EL (cell line): ENCODE data around the gene TAS1R3.
A peak's percentile ranks its signal among the peaks of the same experiment; 100 is the strongest.

Source experiments
- DNase-seq: peaks from one replicate; pipeline ENCODE4 v3.0.0-alpha.2; 2016

The TAS1R3 gene

GRCh38 chr1:1340791-1341548 lies 9.9 kb downstream of the TAS1R3 start:
- DNase-seq, result no peak

GRCh38 chr1:1341549-1342021 lies 10.5 kb downstream of the TAS1R3 start:
- no peak for DNase-seq

GRCh38 chr1:1342061-1342562 lies 11.0 kb downstream of the TAS1R3 start:
- no peak for DNase-seq

DNA sequence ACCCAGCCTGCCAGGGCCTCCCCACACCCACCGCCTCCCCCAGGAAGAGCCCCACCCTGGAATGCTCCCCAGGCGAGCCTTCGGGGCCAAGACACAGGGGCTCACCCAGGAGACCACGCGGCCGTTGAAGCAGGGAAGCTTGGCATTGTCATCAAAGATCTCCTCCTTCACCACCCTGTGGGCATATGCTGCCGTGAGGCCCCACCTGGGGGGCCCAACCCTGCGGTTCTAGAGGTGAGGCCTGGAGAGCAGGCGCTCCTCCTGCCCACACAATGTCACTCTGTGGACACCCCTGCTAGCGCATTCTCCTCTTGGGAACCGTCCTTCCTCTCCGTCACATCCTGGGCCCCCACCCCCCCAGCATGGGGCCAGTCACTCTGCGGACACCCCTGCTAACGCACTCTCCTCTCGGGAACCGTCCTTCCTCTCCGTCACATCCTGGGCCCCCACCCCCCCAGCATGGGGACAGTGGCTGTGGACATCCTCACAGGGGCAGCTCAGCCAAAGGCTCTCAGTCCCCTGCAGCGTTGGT lies 11.6 kb downstream of the TAS1R3 start:
- DNase-seq, result no peak

DNA sequence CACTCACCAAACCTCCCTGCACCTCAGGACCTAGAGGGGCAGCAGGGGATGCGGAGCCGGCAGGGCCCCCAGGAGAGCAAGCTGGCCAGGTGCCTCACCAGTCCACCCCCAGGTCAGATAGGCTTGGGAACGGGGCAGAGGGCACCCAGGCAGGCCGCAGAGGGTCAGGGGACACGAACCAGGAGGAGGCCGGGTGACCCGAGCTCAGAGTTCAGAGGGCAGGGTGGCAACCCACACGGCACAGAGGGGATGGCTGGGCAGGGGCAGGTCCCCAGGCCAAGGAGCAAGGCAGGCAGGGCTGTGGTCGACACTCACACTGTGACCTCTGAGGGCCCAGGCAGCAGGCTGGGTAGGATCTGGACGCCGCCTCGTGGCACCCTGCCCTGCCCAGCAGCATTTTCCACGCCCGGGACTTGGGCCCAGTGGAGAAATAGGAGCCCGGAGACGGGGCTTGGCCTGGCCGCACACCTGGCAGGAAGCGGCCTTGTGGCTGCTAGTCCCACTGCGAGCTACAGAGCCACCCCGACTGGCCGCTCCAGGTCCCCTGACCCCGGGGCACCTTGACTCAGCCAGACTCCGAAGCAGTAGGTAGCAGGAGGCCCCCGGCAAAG lies 12.8 kb downstream of the TAS1R3 start:
- no peak for DNase-seq

DNA sequence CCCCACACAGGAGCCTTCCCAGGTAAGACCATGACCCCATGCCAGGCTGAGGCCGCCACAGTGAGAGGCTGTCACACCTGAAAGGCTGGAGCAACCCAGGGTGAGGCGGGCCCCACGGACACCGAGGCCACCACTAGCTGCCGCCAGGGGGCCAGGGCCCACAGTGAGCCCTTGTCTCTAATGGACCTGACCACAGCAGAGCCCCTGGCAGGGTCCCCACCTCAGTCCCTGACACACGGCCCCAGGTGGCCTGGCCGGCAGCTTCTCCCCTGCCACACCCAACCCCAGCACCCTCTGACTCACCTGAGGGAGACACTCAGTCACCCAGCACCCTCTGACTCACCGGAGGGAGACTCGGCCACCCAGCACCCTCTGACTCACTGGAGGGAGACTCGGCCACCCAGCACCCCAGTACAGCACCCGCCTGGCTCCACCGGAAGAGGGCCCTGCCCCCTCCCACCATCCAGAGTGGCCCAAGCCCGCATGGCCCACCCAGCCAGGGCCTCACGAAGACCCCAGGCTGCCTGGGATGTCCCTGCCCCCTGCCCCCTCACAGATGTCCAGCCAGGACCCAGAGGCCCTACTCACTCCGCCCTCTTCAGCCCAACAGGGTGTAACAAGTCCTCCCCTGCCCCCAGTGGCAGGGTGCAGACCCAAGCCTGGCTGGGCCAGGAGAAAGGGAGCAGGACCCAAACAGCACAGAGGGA lies 13.7 kb downstream of the TAS1R3 start:
- DNase-seq, result peak; percentile 93

- no peak for DNase-seq
These were observed 14.3 kb downstream of the TAS1R3 start for GRCh38 chr1:1345384-1345783.

- no peak for DNase-seq
These were observed 14.9 kb downstream of the TAS1R3 start for GRCh38 chr1:1345860-1346500.

DNA sequence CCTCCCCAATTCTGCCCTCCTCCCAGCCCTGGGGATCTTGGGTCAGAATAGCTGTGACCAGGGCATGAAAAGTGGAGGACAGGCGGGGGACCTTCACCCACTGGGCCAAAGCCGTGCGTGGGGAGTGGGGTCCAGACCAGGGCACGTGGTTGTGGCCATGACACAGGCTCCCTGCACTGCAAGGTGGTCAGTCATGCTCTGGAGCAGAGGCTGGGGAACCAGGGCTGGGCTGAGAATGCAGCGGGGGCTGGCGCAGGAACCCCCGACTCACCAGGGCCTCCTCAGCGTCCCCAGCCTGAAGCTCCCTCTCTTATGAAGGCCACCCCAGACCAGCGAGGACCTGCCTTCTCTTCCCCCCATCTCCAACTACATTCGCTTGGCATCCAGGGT lies 15.4 kb downstream of the TAS1R3 start:
- no peak for DNase-seq

DNA sequence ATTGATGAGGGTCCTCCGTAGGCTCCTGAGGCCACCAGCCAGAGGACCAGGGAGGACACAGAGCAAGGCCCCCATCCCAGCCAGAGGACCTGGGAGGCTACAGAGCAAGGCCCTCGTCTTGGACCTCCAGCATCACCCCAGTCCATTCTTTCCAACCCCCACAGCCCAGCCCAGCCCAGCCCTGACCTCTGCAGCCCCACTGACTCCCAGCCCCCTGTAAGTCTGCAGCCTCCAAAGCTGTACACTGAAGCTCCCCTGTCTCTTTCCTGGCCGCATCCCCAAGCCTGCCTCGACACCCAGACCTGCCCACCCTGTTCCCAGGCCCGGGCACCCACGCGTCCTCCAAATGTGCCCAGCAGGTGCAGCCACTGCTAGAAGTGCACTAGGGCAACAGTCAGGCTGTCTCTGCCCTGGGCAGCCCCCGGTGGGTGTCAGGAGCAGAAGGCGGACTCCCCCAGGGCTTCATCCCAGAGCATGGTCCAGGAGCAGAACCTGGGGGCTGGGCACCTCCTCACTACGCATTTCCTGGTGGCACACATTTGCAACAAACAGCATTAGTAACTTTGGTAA lies 16.0 kb downstream of the TAS1R3 start:
- DNase-seq, result no peak

- peak; percentile 53 for DNase-seq
These were observed 16.8 kb downstream of the TAS1R3 start for GRCh38 chr1:1347663-1348419.

DNA sequence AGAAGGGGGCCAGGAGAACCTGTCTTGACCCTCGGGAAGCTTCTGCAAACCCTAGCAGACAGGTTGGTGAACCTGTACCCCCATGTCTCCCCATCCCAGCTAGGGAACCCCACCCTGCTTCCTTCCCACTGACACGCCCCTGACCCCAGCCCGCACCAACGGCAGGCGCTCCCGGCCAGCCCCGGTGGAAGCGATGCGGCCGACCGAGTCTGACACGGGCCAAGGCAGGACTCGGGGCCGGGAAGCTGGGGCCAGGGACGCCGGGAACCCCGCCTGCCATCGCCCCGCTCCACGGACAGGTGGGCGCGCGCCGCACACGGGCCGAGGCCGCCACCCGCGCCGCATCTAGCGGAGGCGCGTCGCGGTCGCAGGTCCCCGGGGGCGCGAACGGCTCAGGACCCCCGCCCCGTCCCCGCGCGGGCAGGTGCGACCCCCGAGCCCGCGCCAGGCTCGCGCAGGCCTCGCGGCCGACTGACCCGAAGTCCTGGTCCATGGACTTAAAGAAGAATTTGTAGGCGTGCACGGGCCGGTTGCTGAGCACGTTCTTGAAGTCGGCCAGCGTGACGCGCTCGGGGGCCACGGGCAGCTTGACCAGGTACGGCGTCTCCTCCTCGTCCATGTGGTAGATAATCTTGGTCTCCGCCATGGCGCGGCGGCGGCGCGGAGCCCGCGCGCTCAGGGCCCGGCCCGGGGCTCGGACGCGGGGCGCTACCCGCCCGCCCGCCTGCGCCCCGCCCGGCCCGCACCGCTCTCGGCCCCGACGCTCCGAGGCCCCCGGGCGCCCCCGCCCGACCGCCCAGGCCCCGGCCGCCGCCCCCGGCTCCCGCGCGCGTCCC lies 17.6 kb downstream of the TAS1R3 start:
- DNase-seq, result no peak

- DNase-seq, result peak; percentile 79
These were observed 18.4 kb downstream of the TAS1R3 start, which contains the start of gene DVL1 for GRCh38 chr1:1349256-1350012. DVL1 (minus strand) TSS chr1:1349418; CDS start chr1:1349065, 353 bp downstream.

GRCh38 chr1:1351511-1352427 lies 20.7 kb downstream of the TAS1R3 start:
- DNase-seq, result peak; percentile 48

- no peak for DNase-seq
These were observed 21.8 kb downstream of the TAS1R3 start for GRCh38 chr1:1352786-1353388.

DNA sequence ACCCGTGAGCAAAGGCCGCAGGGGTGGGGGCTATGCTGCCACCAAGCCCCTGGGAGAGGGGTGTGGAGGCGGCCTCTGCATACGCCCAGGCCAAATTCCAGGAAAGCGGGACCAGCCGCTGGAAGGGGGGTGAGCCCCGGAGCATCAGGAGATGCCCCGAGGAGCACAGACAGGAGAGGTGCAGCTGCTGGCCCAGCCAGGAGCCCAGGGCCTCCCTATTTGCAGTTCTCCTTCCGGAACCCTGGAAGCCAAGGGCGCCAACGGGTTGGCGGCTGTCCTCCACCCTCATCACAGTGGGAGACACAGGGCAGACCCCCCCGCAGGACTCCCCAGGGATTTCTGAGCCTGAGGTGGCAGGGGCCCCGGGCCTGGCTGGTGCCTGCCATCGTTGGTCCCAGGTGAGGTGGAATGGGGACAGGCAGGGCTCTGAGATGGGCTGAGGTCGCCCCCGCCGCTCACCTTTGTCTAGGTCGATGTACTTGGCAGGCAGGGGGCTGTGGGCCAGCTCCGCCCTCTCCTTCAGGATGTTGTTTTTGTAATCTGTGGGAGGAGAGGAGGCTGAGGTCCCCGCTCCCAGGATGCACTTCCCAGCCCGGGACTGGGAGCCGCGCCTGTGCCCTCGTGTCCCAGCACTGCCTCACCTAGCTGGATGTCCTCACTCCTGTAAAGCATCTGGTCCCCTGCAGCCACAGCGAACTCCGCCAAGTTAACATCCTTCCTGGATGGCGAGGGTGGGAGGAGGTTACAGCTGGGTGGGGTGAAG lies 22.5 kb downstream of the TAS1R3 start:
- no peak for DNase-seq
